Measurements from ENCODE around the gene SCGB3A2. TPM values are rescaled to one million over a fixed set of nuclear protein-coding genes. Genes with fewer than 3 reads are reported as not detected.
"Not testable (repeated sequence)": the region's sequence is repeated elsewhere in the genome, so short reads cannot be mapped to it uniquely, and the experiment has no call there.

SCGB3A2 gene
- total RNA-seq, 4 donors from 2014 or later: not detected

GRCh38 chr5:147860641-147861025 lies 17.9 kb upstream of the SCGB3A2 start:
- H3K36me3 ChIP-seq: no peaks in the 10 kb centered on the region
- 40 to 57% methylated on average over 1 of the region's 1 CpG for WGBS, 2 donors
- H3K27me3 ChIP-seq: no peaks in the 10 kb centered on the region
- intact Hi-C loops (cut with DNase I): no loop called here
- H3K4me1 ChIP-seq: no peaks in the 10 kb centered on the region
- no peak overlapping the region for H3K27ac ChIP-seq
- no peaks in the 10 kb centered on the region for H3K9me3 ChIP-seq
- peak in 1 of 2 donors; percentile 3 for DNase-seq
- TF ChIP-seq POLR2A (IDR thresholded peaks at IDR 0.05) (no peak), CTCF (IDR thresholded peaks at IDR 0.05) (no peak)
- H3K4me3 ChIP-seq (replicated peaks in 1 of 3): no peak overlapping the region

- Histone ChIP-seq H3K27ac (no peak overlapping the region), H3K27me3 (no peaks in the 10 kb centered on the region), H3K9me3 (no peaks in the 10 kb centered on the region), H3K4me1 (no peaks in the 10 kb centered on the region), H3K4me3 (replicated peaks in 1 of 3) (no peak overlapping the region), H3K36me3 (no peaks in the 10 kb centered on the region)
- WGBS, 2 donors: 63 to 65% methylated on average over 3 of the region's 3 CpGs
- no peak for TF ChIP-seq CTCF (IDR thresholded peaks at IDR 0.05)
- TF ChIP-seq POLR2A (IDR thresholded peaks at IDR 0.05): no peak
- intact Hi-C loops (cut with DNase I): no loop called here
- DNase-seq: no peak
Measured at GRCh38 chr5:147863454-147864158, 14.9 kb upstream of the SCGB3A2 start.

GRCh38 chr5:147869112-147869511 lies 9.4 kb upstream of the SCGB3A2 start:
- Histone ChIP-seq H3K27me3 (no peaks in the 10 kb centered on the region), H3K36me3 (no peaks in the 10 kb centered on the region), H3K9me3 (no peaks in the 10 kb centered on the region), H3K4me1 (no peaks in the 10 kb centered on the region), H3K4me3 (replicated peaks in 1 of 3) (no peak overlapping the region), H3K27ac (no peak overlapping the region)
- DNase-seq: no peak
- TF ChIP-seq POLR2A (IDR thresholded peaks at IDR 0.05) (no peak), CTCF (IDR thresholded peaks at IDR 0.05) (no peak)
- intact Hi-C loops (cut with DNase I): no loop called here
- WGBS, 2 donors: 43 to 66% methylated on average over 4 of the region's 4 CpGs

GRCh38 chr5:147869892-147870291 lies 8.6 kb upstream of the SCGB3A2 start:
- H3K9me3 ChIP-seq; DNase-seq; H3K27me3 ChIP-seq; intact Hi-C loops (cut with DNase I); H3K27ac ChIP-seq; H3K36me3 ChIP-seq; H3K4me3 ChIP-seq (replicated peaks in 1 of 3); H3K4me1 ChIP-seq: not testable (repeated sequence)
- 78 to 83% methylated on average over 6 of the region's 6 CpGs for WGBS, 2 donors

GRCh38 chr5:147871980-147872549 lies 6.4 kb upstream of the SCGB3A2 start:
- H3K9me3 ChIP-seq; intact Hi-C loops (cut with DNase I); H3K4me1 ChIP-seq; H3K27ac ChIP-seq; DNase-seq; H3K36me3 ChIP-seq; H3K4me3 ChIP-seq (replicated peaks in 1 of 3); H3K27me3 ChIP-seq: not testable (repeated sequence)
- WGBS, 2 donors: 95 to 96% methylated on average over 18 of the region's 18 CpGs

GRCh38 chr5:147872744-147873435 lies 5.6 kb upstream of the SCGB3A2 start:
- WGBS, 2 donors: 90 to 92% methylated on average over 16 of the region's 16 CpGs
- H3K4me3 ChIP-seq (replicated peaks in 1 of 3); H3K4me1 ChIP-seq; H3K9me3 ChIP-seq; DNase-seq; intact Hi-C loops (cut with DNase I); H3K27me3 ChIP-seq; H3K27ac ChIP-seq; H3K36me3 ChIP-seq: not testable (repeated sequence)

- H3K4me3 ChIP-seq (replicated peaks in 1 of 3); H3K27ac ChIP-seq: not testable (repeated sequence)
- WGBS, 2 donors: 87 to 92% methylated on average over 8 of the region's 8 CpGs
Measured at GRCh38 chr5:147874118-147874875, 4.2 kb upstream of the SCGB3A2 start.

More at GRCh38 chr5:147874118-147874875, 4.2 kb upstream of the SCGB3A2 start:
- H3K36me3 ChIP-seq; H3K9me3 ChIP-seq; H3K4me1 ChIP-seq; H3K27me3 ChIP-seq; intact Hi-C loops (cut with DNase I); DNase-seq: not testable (repeated sequence)
